Occipital lobe (tissue), 2 donors: ENCODE data around the gene COPS8. TPM values are rescaled to one million over a fixed set of nuclear protein-coding genes. Genes with fewer than 3 reads are reported as not detected.

ENCODE experiments used
- DNase-seq: peaks from one replicate; lab custom pipeline; 2025; lab: John Stamatoyannopoulos, UW
- total RNA-seq: library from RNA; depleted of rRNA; stranded (reverse); fragments of >200 nt; gene quantifications from one replicate; pipeline ENCODE4 v1.2.3, GENCODE V29; 2014

Gene COPS8
- total RNA-seq, 1 donor from 2014 or later = 139 TPM

GRCh38 chr2:237064203-237065070 lies 21.3 kb upstream of the COPS8 start:
- DNase-seq = no peak

GRCh38 chr2:237065071-237065377 lies 20.7 kb upstream of the COPS8 start:
- no peak for DNase-seq

DNA sequence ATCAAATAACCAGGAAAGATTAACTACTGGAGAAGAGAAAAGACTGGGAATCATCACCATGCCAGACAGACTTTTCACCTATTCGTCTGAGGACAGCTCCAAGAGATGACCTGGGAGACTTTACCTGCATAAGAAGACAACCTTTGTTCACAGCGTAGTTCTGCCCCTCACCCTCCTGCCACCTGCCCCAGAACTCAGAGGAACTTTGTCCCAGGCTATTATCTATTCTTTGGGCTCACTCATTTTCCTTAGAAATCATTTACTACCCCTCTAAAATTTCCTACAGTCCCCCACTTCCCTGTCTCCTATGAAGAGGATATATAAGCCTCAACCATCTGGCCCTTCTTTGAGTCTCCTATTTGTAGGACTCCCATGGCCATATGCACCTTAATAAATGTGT lies 19.3 kb upstream of the COPS8 start:
- no peak for DNase-seq

GRCh38 chr2:237068005-237068576 lies 17.6 kb upstream of the COPS8 start:
- DNase-seq = no peak

DNA sequence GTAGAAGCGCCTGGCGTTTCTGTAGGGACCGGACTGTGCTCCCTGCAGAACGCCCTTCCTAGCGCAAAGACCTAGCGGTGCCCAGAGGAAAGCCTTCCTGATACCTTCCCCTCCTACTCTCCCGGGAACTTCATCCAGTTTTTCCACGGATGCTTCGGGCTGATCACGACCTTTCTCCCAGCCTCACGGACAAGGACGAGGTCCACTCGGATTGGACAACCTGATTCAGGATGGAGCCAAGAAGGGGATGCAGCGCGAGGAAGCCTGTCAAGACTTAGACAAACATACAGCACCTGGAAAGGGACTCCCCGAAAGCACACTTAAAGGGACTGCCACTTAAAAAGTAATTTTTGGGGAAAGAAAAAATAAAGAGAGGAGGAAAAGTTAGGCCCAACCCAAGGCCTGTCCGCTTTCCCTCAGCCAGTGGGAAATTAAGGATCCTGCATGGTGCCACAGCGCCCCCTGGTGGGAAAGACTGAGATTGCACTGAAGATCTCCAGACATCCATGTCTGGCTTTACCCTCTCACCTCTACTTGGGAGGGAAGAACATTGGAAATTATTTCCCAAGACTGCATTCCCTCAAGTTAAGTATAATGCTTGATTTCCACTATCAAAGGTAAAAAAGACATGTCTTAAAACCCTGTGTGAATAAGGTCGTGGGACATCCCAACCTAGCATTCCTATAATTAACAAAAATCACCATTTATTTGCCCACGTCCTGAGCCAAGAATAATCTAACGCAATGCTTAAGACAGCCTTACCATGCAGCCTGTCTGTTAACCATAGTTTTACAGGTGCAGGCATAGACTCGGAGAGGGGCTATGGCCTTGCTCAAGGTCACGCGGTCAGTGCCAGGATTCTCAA lies 13.4 kb upstream of the COPS8 start:
- peak; percentile 59 for DNase-seq

- DNase-seq = no peak
These were observed 12.1 kb upstream of the COPS8 start for GRCh38 chr2:237073552-237073951.

DNA sequence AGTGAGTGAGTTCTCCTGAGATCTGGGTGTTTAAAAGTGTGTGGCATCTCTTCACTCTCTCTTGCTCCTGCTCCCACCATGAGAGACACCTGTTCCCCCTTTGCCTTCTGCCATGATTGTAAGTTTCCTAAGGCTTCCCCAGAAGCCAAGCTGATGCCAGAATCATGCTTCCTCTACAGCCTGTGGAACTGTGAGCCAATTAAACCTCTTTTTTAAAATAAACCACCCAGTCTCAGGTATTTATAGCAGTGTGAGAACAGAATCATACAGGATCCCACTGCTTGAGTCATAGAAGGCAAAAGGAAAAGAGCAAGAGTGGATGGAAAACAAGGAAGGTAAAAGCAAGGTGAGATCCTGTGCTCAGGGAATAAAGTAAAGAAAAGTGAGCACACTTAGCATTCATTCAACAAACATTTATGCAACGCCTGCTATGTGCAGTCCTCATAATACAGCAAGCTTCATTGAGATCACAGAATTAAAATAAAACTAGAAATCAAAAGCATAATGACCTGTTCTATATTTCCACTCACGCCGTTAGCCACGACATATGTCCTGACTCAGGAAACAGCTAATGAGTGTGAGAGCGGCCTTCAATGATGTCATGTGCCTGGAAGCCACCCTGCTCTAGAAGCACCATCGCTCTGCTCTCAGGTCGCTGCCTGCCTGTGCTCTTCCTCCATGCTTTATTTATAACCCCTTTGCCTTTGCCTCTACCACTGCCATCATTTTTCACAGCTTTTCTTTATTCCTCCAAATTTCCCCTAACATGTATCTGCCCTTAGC lies 11.3 kb upstream of the COPS8 start:
- no peak for DNase-seq

DNA sequence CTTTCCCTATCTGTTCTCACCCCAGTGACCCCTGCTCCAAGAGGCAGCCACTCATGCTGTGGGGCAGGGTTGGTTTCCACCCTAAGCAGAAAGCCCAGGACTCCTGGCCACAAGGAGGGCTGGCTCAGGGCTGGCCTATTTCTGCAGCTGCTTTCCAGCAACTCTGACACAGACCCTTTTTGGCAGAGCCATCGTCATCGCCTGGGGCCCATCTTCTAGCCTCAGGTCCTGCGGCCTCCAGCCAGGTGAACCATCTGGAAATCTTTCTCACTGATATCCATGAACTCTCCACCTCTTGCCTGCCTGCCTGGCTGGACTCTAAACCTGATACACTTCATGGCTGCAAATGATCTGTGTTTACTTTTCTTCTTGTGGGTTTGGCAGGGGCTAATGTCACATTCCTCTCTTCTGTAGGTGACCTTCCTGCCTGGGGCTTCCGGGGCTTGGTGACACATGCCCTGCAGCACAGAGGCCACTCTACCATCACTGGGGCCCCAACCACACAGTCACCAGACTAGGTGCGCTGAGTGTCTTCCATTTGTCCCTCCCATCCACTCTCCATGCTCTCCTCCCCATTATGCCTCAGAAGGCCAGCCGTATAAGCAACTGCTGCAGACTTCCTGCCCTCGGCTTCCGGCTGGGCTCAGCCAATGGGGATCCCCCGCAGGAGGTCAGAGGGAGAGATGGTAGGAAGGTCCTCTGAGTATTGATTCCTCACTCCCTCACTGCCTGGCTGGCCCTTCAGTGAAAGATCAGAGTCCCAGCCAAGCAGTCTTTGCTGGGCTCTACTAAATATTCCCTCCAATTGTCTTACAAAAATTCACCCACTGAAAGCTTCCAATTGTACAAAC lies 9.7 kb upstream of the COPS8 start:
- no peak for DNase-seq

DNA sequence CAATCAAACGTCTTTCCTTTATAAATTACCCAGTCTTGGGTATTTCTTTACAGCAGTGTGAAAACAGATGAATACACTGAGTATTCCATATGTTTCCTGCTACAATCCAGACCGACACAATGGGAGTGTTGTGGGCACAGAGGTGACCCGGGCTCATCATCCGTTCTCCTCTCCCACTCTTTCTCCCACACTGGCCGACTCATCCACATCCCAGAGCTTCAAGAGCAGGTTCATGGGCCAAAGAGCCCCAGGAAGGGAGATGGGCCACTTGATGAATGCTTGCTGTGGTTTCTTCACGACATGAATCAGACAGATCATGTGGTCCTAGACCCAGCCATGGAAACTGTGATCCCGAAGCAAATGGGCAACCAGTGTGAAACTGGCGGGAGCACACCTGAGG lies 4.1 kb upstream of the COPS8 start:
- DNase-seq = no peak

- no peak for DNase-seq
These were observed 2.7 kb upstream of the COPS8 start for GRCh38 chr2:237083026-237083425.

- no peak for DNase-seq
These were observed 1.2 kb upstream of the COPS8 start for GRCh38 chr2:237084444-237084843.

DNA sequence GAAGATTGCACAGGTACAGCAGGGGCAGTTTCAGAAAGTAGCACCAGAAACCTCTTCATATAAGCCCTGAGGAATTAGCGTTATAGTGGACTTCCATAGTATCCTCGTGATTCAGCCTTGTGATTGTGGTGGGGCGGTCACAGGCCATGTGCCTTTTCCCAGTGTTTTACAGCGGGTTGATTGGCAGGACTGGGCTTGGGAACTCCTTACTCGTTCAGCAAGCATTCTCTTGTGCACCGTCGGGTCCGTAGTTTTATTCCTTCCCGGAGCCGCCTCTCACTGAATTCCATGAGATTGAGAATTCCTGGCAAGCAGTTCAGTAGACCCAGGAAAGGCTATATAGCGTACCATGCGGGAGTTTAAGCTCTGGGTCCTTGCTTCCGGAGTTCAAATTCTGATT lies 5.2 kb downstream of the COPS8 start:
- DNase-seq = no peak

DNA sequence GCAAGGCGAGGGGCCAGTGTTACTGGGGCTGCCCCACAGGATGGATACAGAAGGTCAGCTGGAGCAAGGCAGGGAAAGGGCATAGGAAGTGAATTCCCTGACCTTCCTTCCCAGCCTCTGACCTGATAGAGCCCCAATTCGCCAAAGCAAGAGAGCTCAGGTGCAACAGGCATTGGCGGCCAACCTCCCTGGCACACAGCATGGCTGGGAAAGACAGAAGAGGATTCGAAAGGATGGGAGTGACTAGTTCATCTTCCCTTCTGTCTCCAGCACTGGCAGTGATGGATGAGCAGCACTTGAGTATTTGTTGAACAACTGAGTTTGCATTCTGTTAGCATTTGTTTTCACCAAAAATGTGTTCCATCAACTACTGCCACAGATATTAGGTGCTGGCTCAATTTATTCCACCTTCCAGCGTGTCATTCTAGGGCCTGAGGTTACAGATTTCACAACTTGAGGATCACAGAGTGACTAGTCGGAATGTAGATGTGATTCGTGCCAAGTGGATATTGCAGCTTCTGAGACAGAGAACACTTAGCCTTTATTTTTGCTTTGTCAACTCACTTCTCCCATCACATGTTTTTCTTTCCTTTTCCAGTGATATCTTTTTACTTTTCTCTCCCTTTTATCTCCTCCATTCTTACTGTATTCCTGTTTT lies 6.2 kb downstream of the COPS8 start:
- DNase-seq = no peak

- no peak for DNase-seq
These were observed 6.8 kb downstream of the COPS8 start for GRCh38 chr2:237092506-237092905.

- no peak for DNase-seq
These were observed 7.5 kb downstream of the COPS8 start for GRCh38 chr2:237092920-237093781.

GRCh38 chr2:237096201-237096600 lies 10.5 kb downstream of the COPS8 start:
- DNase-seq = no peak

GRCh38 chr2:237096911-237097310 lies 11.2 kb downstream of the COPS8 start:
- no peak for DNase-seq

- no peak for DNase-seq
These were observed 11.7 kb downstream of the COPS8 start for GRCh38 chr2:237097326-237097910.
